Mucosa of stomach (tissue), 1 donor: ENCODE measurements around the gene UPK3A.
"Not testable (repeated sequence)": the region's sequence is repeated elsewhere in the genome, so short reads cannot be mapped to it uniquely, and the experiment has no call there.

Experiments used
- H3K27me3 ChIP-seq: one replicate; pipeline ENCODE4 v1.7.0; 2013; ENCODE audit warnings: mild to moderate bottlenecking, low read length; ENCODE audit not compliant: control insufficient read depth, insufficient read depth
- H3K36me3 ChIP-seq: one replicate; pipeline ENCODE4 v1.7.0; 2013; ENCODE audit warnings: low read length; ENCODE audit not compliant: control insufficient read depth, insufficient read depth
- H3K4me1 ChIP-seq: one replicate; pipeline ENCODE4 v1.7.0; 2013; ENCODE audit warnings: mild to moderate bottlenecking, low read length; ENCODE audit not compliant: control insufficient read depth, insufficient read depth
- H3K4me3 ChIP-seq: one replicate; pipeline ENCODE4 v1.7.0; 2013; ENCODE audit warnings: low read length
- H3K9ac ChIP-seq: one replicate; pipeline ENCODE4 v1.7.0; 2013; ENCODE audit warnings: mild to moderate bottlenecking, low read length, moderate library complexity
- H3K9me3 ChIP-seq: one replicate; pipeline ENCODE4 v1.7.0; 2013; ENCODE audit warnings: mild to moderate bottlenecking, low read length, moderate library complexity; ENCODE audit not compliant: control insufficient read depth
- donor health status: Pancreatic carcinoma.

UPK3A gene

GRCh38 chr22:45318558-45319323, 34.0 kb downstream of the UPK3A start:
- H3K4me1 ChIP-seq = peaks cover 35% of the 10 kb centered on the region
- no peak overlapping the region for H3K4me3 ChIP-seq
- H3K27me3 ChIP-seq = no peaks in the 10 kb centered on the region
- no peaks in the 10 kb centered on the region for H3K9me3 ChIP-seq
- H3K36me3 ChIP-seq = no peaks in the 10 kb centered on the region
- peak overlapping the region; percentile 36 for H3K9ac ChIP-seq

- Histone ChIP-seq H3K4me1 (peaks cover 29% of the 10 kb centered on the region), H3K9ac (peak overlapping the region; percentile 1), H3K36me3 (no peaks in the 10 kb centered on the region), H3K4me3 (no peak overlapping the region), H3K9me3 (no peaks in the 10 kb centered on the region), H3K27me3 (no peaks in the 10 kb centered on the region)
Measured at GRCh38 chr22:45319324-45319685, 34.6 kb downstream of the UPK3A start.

GRCh38 chr22:45320357-45320976, 35.7 kb downstream of the UPK3A start:
- Histone ChIP-seq H3K9me3 (no peaks in the 10 kb centered on the region), H3K4me1 (peaks cover 20% of the 10 kb centered on the region), H3K36me3 (no peaks in the 10 kb centered on the region), H3K4me3 (no peak overlapping the region), H3K27me3 (no peaks in the 10 kb centered on the region), H3K9ac (no peak overlapping the region)

- H3K36me3 ChIP-seq = no peaks in the 10 kb centered on the region
- H3K9ac ChIP-seq = no peak overlapping the region
- no peaks in the 10 kb centered on the region for H3K9me3 ChIP-seq
- peaks cover 20% of the 10 kb centered on the region for H3K4me1 ChIP-seq
- no peaks in the 10 kb centered on the region for H3K27me3 ChIP-seq
- no peak overlapping the region for H3K4me3 ChIP-seq
Measured at GRCh38 chr22:45321827-45322226, 37.1 kb downstream of the UPK3A start.

- peaks cover 5% of the 10 kb centered on the region for H3K36me3 ChIP-seq
- H3K4me1 ChIP-seq = peaks cover 10% of the 10 kb centered on the region
- H3K4me3 ChIP-seq = no peak overlapping the region
Measured at GRCh38 chr22:45322873-45323525, 38.2 kb downstream of the UPK3A start.

GRCh38 chr22:45323695-45324094, 38.9 kb downstream of the UPK3A start:
- Histone ChIP-seq H3K9ac (no peak overlapping the region), H3K9me3 (no peaks in the 10 kb centered on the region), H3K36me3 (peaks cover 5% of the 10 kb centered on the region), H3K27me3 (no peaks in the 10 kb centered on the region), H3K4me1 (peaks cover 3% of the 10 kb centered on the region), H3K4me3 (no peak overlapping the region)

More at GRCh38 chr22:45322873-45323525, 38.2 kb downstream of the UPK3A start:
- no peaks in the 10 kb centered on the region for H3K9me3 ChIP-seq
- no peaks in the 10 kb centered on the region for H3K27me3 ChIP-seq
- no peak overlapping the region for H3K9ac ChIP-seq

- no peaks in the 10 kb centered on the region for H3K9me3 ChIP-seq
- H3K4me1 ChIP-seq = no peaks in the 10 kb centered on the region
- no peak overlapping the region for H3K9ac ChIP-seq
- H3K36me3 ChIP-seq = peaks cover 5% of the 10 kb centered on the region
- no peak overlapping the region for H3K4me3 ChIP-seq
- H3K27me3 ChIP-seq = no peaks in the 10 kb centered on the region
Measured at GRCh38 chr22:45324311-45324711, 39.6 kb downstream of the UPK3A start.

- not testable (repeated sequence) for H3K9ac ChIP-seq
Measured at GRCh38 chr22:45328261-45328660, 43.5 kb downstream of the UPK3A start.

GRCh38 chr22:45328822-45329529, 44.2 kb downstream of the UPK3A start:
- H3K4me3 ChIP-seq = no peak overlapping the region
- peaks cover 5% of the 10 kb centered on the region for H3K36me3 ChIP-seq
- no peak overlapping the region for H3K9ac ChIP-seq
- no peaks in the 10 kb centered on the region for H3K27me3 ChIP-seq
- no peaks in the 10 kb centered on the region for H3K4me1 ChIP-seq
- H3K9me3 ChIP-seq = no peaks in the 10 kb centered on the region

More at GRCh38 chr22:45328261-45328660, 43.5 kb downstream of the UPK3A start:
- not testable (repeated sequence) for H3K4me3 ChIP-seq, H3K27me3 ChIP-seq, H3K36me3 ChIP-seq, H3K9me3 ChIP-seq, H3K4me1 ChIP-seq

- Histone ChIP-seq H3K4me3 (no peak overlapping the region), H3K27me3 (no peaks in the 10 kb centered on the region), H3K9me3 (no peaks in the 10 kb centered on the region), H3K36me3 (peaks cover 5% of the 10 kb centered on the region), H3K9ac (no peak overlapping the region), H3K4me1 (no peaks in the 10 kb centered on the region)
Measured at GRCh38 chr22:45329530-45329936, 44.8 kb downstream of the UPK3A start.

- H3K9ac ChIP-seq = no peak overlapping the region
- peaks cover 5% of the 10 kb centered on the region for H3K36me3 ChIP-seq
- H3K4me1 ChIP-seq = no peaks in the 10 kb centered on the region
- no peak overlapping the region for H3K4me3 ChIP-seq
- H3K9me3 ChIP-seq = no peaks in the 10 kb centered on the region
- no peaks in the 10 kb centered on the region for H3K27me3 ChIP-seq
Measured at GRCh38 chr22:45330548-45330947, 45.8 kb downstream of the UPK3A start.

GRCh38 chr22:45331486-45331885, 46.7 kb downstream of the UPK3A start:
- no peaks in the 10 kb centered on the region for H3K9me3 ChIP-seq
- H3K36me3 ChIP-seq = peaks cover 5% of the 10 kb centered on the region
- H3K27me3 ChIP-seq = no peaks in the 10 kb centered on the region
- H3K4me1 ChIP-seq = peaks cover 3% of the 10 kb centered on the region
- no peak overlapping the region for H3K9ac ChIP-seq
- no peak overlapping the region for H3K4me3 ChIP-seq
